Measurements from ENCODE around the gene ZNF32. TPM values are rescaled to one million over a fixed set of nuclear protein-coding genes. Genes with fewer than 3 reads are reported as not detected.

ZNF32 gene
- total RNA-seq (2014; rRNA removed; shearing (Covaris generic)) = 34.2 and 37.0 TPM in 2 replicates

- peak; percentile 83 for DNase-seq (ENCODE audit: low read depth)
Measured at GRCh38 chr10:43648398-43649184, at the start of gene ZNF32. Gene ZNF32 (minus strand): TSS chr10:43648881. CDS start chr10:43646133, 2,748 bp downstream.

- DNase-seq (ENCODE audit: low read depth) = no peak
Measured at GRCh38 chr10:43698156-43698555, 49.5 kb upstream of the ZNF32 start.

- no peak for DNase-seq (ENCODE audit: low read depth)
Measured at GRCh38 chr10:43696909-43697483, 48.3 kb upstream of the ZNF32 start.

GRCh38 chr10:43695730-43696129, 47.0 kb upstream of the ZNF32 start:
- no peak for DNase-seq (ENCODE audit: low read depth)

- DNase-seq (ENCODE audit: low read depth) = no peak
Measured at GRCh38 chr10:43695321-43695720, 46.6 kb upstream of the ZNF32 start.

GRCh38 chr10:43694526-43694925, 45.8 kb upstream of the ZNF32 start:
- no peak for DNase-seq (ENCODE audit: low read depth)

GRCh38 chr10:43693602-43694001, 44.9 kb upstream of the ZNF32 start:
- peak; percentile 58 for DNase-seq (ENCODE audit: low read depth)

GRCh38 chr10:43692051-43692825, 43.6 kb upstream of the ZNF32 start:
- peak; percentile 53 for DNase-seq (ENCODE audit: low read depth)

GRCh38 chr10:43691485-43691884, 42.8 kb upstream of the ZNF32 start:
- DNase-seq (ENCODE audit: low read depth) = peak; percentile 82

GRCh38 chr10:43689955-43690771, 41.5 kb upstream of the ZNF32 start:
- peak; percentile 63 for DNase-seq (ENCODE audit: low read depth)

- DNase-seq (ENCODE audit: low read depth) = no peak
Measured at GRCh38 chr10:43689618-43689954, 40.9 kb upstream of the ZNF32 start.

GRCh38 chr10:43689007-43689491, 40.4 kb upstream of the ZNF32 start:
- no peak for DNase-seq (ENCODE audit: low read depth)

- DNase-seq (ENCODE audit: low read depth) = peak; percentile 75
Measured at GRCh38 chr10:43688348-43688892, 39.7 kb upstream of the ZNF32 start.

GRCh38 chr10:43687373-43687772, 38.7 kb upstream of the ZNF32 start:
- no peak for DNase-seq (ENCODE audit: low read depth)

GRCh38 chr10:43686414-43686813, 37.7 kb upstream of the ZNF32 start:
- no peak for DNase-seq (ENCODE audit: low read depth)

GRCh38 chr10:43685744-43686143, 37.1 kb upstream of the ZNF32 start:
- peak; percentile 12 for DNase-seq (ENCODE audit: low read depth)

GRCh38 chr10:43684292-43684559, 35.5 kb upstream of the ZNF32 start:
- DNase-seq (ENCODE audit: low read depth) = no peak

- DNase-seq (ENCODE audit: low read depth) = peak; percentile 31
Measured at GRCh38 chr10:43683451-43684291, 35.0 kb upstream of the ZNF32 start.

GRCh38 chr10:43682956-43683355, 34.3 kb upstream of the ZNF32 start:
- peak; percentile 43 for DNase-seq (ENCODE audit: low read depth)

- no peak for DNase-seq (ENCODE audit: low read depth)
Measured at GRCh38 chr10:43681721-43682120, 33.0 kb upstream of the ZNF32 start.

GRCh38 chr10:43681220-43681619, 32.5 kb upstream of the ZNF32 start:
- no peak for DNase-seq (ENCODE audit: low read depth)
